K562 (cell line): ENCODE measurements around the gene TMEM117. TPM values are rescaled to one million over a fixed set of nuclear protein-coding genes. Genes with fewer than 3 reads are reported as not detected.
A peak's percentile ranks its signal among the peaks of the same experiment; 100 is the strongest.

ENCODE experiments used
- ATAC-seq: fragments of 200-7000 bp; cut with Tn5 transposase; 3 replicates; pipeline ENCODE4 v1.9.1; 2020; ENCODE audit warnings: moderate library complexity
- BruUV-seq: library from RNA; stranded (reverse); fragments of 400-500 nt; replicated peaks from 2 replicates; lab custom pipeline; 2021; lab: Mats Ljungman, UMichigan
- CTCF ChIA-PET: fragments of 300-600 bp; formaldehyde crosslinking; extraction: SDS; loops from one replicate; lab custom pipeline; 2021; ENCODE audit warnings: low intra/inter-chr PET ratio; lab: Yijun Ruan, JAX
- POLR2A ChIA-PET: fragments of 300-600, 350-650 bp; sonication (Branson Sonifier 250); formaldehyde crosslinking; extraction: SDS; loops from one replicate; lab custom pipeline; 2021; ENCODE audit warnings: antibody characterized with exemption, inconsistent platforms; lab: Yijun Ruan, JAX
- DNase-seq, 4 experiments: peaks; one replicate each; pipeline versions ENCODE4 v3.0.0 to v3.0.0-alpha.2; 2011 to 2018; ENCODE audit warnings: low spot score in 3 of 4, mixed read lengths in 3 of 4; ENCODE audit errors: extremely low read depth in 1 of 4
- FAIRE-seq: peaks from 2 replicates; lab custom pipeline; 2011; peaks lifted over from hg19 to GRCh38; lab: Jason Lieb, UNC
- H2AFZ ChIP-seq: 2 replicates; pipeline ENCODE4 v1.6.0; 2011; ENCODE audit warnings: low read depth, low read length, control low read depth, inconsistent platforms
- H3K27ac ChIP-seq: fragments of 200-600 bp; 3 replicates; pipeline ENCODE4 v1.8.0; 2011; ENCODE audit warnings: low read depth, mild to moderate bottlenecking, control low read depth, inconsistent platforms, low read length, moderate library complexity, mixed read lengths; ENCODE audit errors: extremely low read depth
- H3K27me3 ChIP-seq, 2 experiments: fragments of 300-600 bp in 1 of 2; 2 replicates in 1 of 2; 3 replicates in 1 of 2; pipeline versions ENCODE4 v1.6.0 to v1.8.0; 2011; ENCODE audit warnings: inconsistent platforms in 2 of 2, low read length in 2 of 2, mild to moderate bottlenecking in 1 of 2, mixed read lengths in 1 of 2, moderate library complexity in 1 of 2; ENCODE audit not compliant: control insufficient read depth in 2 of 2, insufficient read depth in 2 of 2
- H3K36me3 ChIP-seq: fragments of 300-600 bp; 3 replicates; pipeline ENCODE4 v1.8.0; 2011; ENCODE audit warnings: mild to moderate bottlenecking, low read length, inconsistent platforms; ENCODE audit not compliant: control insufficient read depth, insufficient read depth
- H3K4me1 ChIP-seq, 2 experiments: fragments of 200-600 bp in 1 of 2; replicated peaks in 1 of 2; 2 replicates in 1 of 2; 3 replicates in 1 of 2; pipeline versions ENCODE4 v1.5.1 to v1.8.0; 2011; ENCODE audit warnings: inconsistent platforms in 2 of 2, low read length in 2 of 2, mild to moderate bottlenecking in 1 of 2, mixed read lengths in 1 of 2, moderate library complexity in 1 of 2; ENCODE audit not compliant: control insufficient read depth in 2 of 2, insufficient read depth in 2 of 2
- H3K4me2 ChIP-seq: 2 replicates; pipeline ENCODE4 v1.6.1; 2011; ENCODE audit warnings: low read length, control low read depth, inconsistent platforms, mixed read lengths; ENCODE audit not compliant: insufficient read depth
- H3K4me3 ChIP-seq: fragments of 200-600 bp; sonication (generic), shearing (Covaris generic); 2 replicates; pipeline ENCODE4 v1.5.1; 2016; ENCODE audit warnings: control low read depth, inconsistent platforms
- H3K79me2 ChIP-seq: fragments of 200-600 bp; 3 replicates; pipeline ENCODE4 v1.8.0; 2011; ENCODE audit warnings: low read length, inconsistent platforms; ENCODE audit not compliant: control insufficient read depth, insufficient read depth
- H3K9ac ChIP-seq, 2 experiments: 2 replicates each; pipeline versions ENCODE4 v1.6.0 to v1.6.1; 2011; ENCODE audit warnings: low read depth in 2 of 2, low read length in 2 of 2, control low read depth in 1 of 2, inconsistent platforms in 1 of 2, mild to moderate bottlenecking in 1 of 2, mixed read lengths in 1 of 2; ENCODE audit not compliant: insufficient read depth in 1 of 2
- H3K9me1 ChIP-seq: one replicate; pipeline ENCODE4 v1.6.0; 2011; ENCODE audit warnings: inconsistent platforms, mild to moderate bottlenecking, low read length, moderate library complexity; ENCODE audit not compliant: control insufficient read depth, insufficient read depth
- H3K9me3 ChIP-seq: replicated peaks from 2 replicates; pipeline ENCODE4 v1.5.1; 2011; ENCODE audit warnings: low read depth, low read length, inconsistent platforms; ENCODE audit not compliant: control insufficient read depth, insufficient read depth
- H4K20me1 ChIP-seq: replicated peaks from 2 replicates; pipeline ENCODE4 v1.6.1; 2011; ENCODE audit warnings: low read length, inconsistent platforms, mixed read lengths; ENCODE audit not compliant: control insufficient read depth, insufficient read depth
- ARNT ChIP-seq, 2 experiments: fragments of 450-650 bp; IDR thresholded peaks; 2 replicates each; pipeline ENCODE4 v1.6.1; 2016; ENCODE audit warnings: mild to moderate bottlenecking in 1 of 2
- C11orf30 ChIP-seq: fragments of 450-650 bp; IDR thresholded peaks from 2 replicates; pipeline ENCODE4 v1.6.1; 2016; ENCODE audit warnings: low read depth, mild to moderate bottlenecking
- CEBPB ChIP-seq: fragments of 450-650 bp; IDR thresholded peaks from 2 replicates; pipeline ENCODE4 v1.6.1; 2016; ENCODE audit warnings: missing genetic modification characterization, missing compliant biosample characterization
- CEBPG ChIP-seq, 3 experiments: fragments of 200-800 bp in 1 of 3; sonication (Bioruptor generic) in 1 of 3; sonication (generic) in 1 of 3; formaldehyde crosslinking in 1 of 3; IDR thresholded peaks in 2 of 3; conservative IDR thresholded peaks in 1 of 3; 2 replicates each; pipeline versions ENCODE4 v1.6.1 to v1.8.0; 2016 to 2022; ENCODE audit warnings: missing compliant biosample characterization in 2 of 3, missing genetic modification characterization in 2 of 3, mild to moderate bottlenecking in 1 of 3, missing genetic modification reagents in 1 of 3
- DIDO1 ChIP-seq: fragments of 450-650 bp; IDR thresholded peaks from 2 replicates; pipeline ENCODE4 v1.6.1; 2016; ENCODE audit warnings: low read depth, missing biosample characterization, missing genetic modification characterization
- HDAC8 ChIP-seq: fragments of 450-650 bp; IDR thresholded peaks from 2 replicates; pipeline ENCODE4 v1.6.1; 2016; ENCODE audit warnings: mild to moderate bottlenecking, missing genetic modification characterization, moderate library complexity, missing compliant biosample characterization
- HSF4 ChIP-seq: fragments of 250-450 bp; sonication (Bioruptor Pico); IDR thresholded peaks from 2 replicates; pipeline ENCODE4 v2.1.2; 2022; ENCODE audit warnings: mild to moderate bottlenecking, moderate library complexity, borderline replicate concordance
- MAFG ChIP-seq: fragments of 450-650 bp; conservative IDR thresholded peaks from 2 replicates; pipeline ENCODE4 v1.6.1; 2016; ENCODE audit warnings: missing genetic modification characterization, missing compliant biosample characterization
- TFAM ChIP-seq: fragments of 250-450 bp; sonication (Bioruptor Pico); conservative IDR thresholded peaks from 2 replicates; pipeline ENCODE4 v1.5.0; 2021; ENCODE audit warnings: mild to moderate bottlenecking, moderate library complexity
- TSHZ1 ChIP-seq: fragments of 250-450 bp; sonication (Bioruptor Pico); IDR thresholded peaks from 2 replicates; pipeline ENCODE4 v1.4.0; 2020; ENCODE audit warnings: mild to moderate bottlenecking, moderate library complexity
- ZNF644 ChIP-seq: fragments of 200-800 bp; sonication (Bioruptor generic); IDR thresholded peaks from 2 replicates; pipeline ENCODE4 v1.6.1; 2016; ENCODE audit warnings: low read depth, missing genetic modification characterization, missing compliant biosample characterization
- WGBS: fragments of 100-300 bp; shearing (Covaris generic); methylation state at CpG from one replicate; pipeline ENCODE4 v1.1.6; 2016; ENCODE audit warnings: low coverage, mixed read lengths; ENCODE audit not compliant: insufficient coverage; ENCODE audit errors: missing lambda C conversion rate; 5-methylcytosine and 5-hydroxymethylcytosine counted together
- in situ Hi-C: fragments of 300-500 bp; cut with MboI; formaldehyde crosslinking; loops from 4 replicates; pipeline ENCODE4 v1.15.0; 2018; ENCODE audit warnings: inconsistent platforms, mixed read lengths
- intact Hi-C: fragments of 100-400 bp; cut with micrococcal nuclease; formaldehyde crosslinking; loops from 2 replicates; pipeline ENCODE4 v1.14.2; 2022
- polyA plus RNA-seq, 8 experiments: library from polyadenylated mRNA; depleted of rRNA in 4 of 8; stranded (reverse) in 5 of 8; unstranded in 3 of 8; fragments of >200 nt; fragmentation: Nextera tagmentation in 2 of 8; fragmentation: Illumina TruSeq in 1 of 8; extraction: Ambion mirVana in 2 of 8; extraction: Trizol in 1 of 8; gene quantifications; 2 replicates each; pipeline versions ENCODE4 v1.2.1 to v1.2.3, GENCODE V29; 2011 to 2014; ENCODE audit warnings: inconsistent platforms in 1 of 8, missing spikeins in 1 of 8
- total RNA-seq, 7 experiments: library from RNA; depleted of rRNA in 6 of 7; stranded (reverse); fragments of >200 nt in 6 of 7; fragmentation: Illumina TruSeq in 2 of 7; extraction: Trizol in 2 of 7; gene quantifications; 2 replicates each; pipeline versions ENCODE4 v1.2.1 to v1.2.3, GENCODE V29; 2011 to 2021; ENCODE audit warnings: low replicate concordance in 1 of 7
- TF ChIP-seq, protein P1 (sequence below): fragments of 200-800 bp; sonication (Bioruptor generic); IDR thresholded peaks from 2 replicates; pipeline ENCODE4 v1.6.1; 2017; ENCODE audit warnings: missing genetic modification characterization, missing compliant biosample characterization

The TMEM117 gene
- total and polyA plus RNA-seq, 9 of the 15 experiments (the other 6 are each of a cell fraction or from before 2014, with no cell fraction given): 0.31 to 2.8 (median 1.0) TPM

- TF ChIP-seq TSHZ1 (no peak), ARNT (IDR thresholded peaks at IDR 0.05) (no peak)
Observed at GRCh38 chr12:44118946-44119345, 283.1 kb downstream of the TMEM117 start (continued).

DNA sequence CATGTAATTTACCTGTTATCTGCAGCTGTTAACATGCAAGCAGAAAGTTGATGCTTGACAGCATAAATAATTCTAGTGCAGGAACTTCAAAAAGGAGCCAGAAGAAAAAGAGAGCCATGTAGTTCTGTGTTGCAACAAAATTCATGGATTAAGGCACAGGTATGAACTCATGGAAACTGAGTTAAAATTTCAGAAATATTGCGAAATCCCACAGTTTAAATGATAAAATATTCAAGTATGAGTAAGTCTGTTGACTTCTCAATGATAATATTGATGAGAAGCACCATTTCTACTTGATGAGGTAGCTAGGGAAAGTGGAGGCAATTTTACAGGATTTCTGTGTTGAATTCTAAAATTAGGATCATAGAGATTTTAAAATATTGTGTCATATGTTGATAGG, 290.9 kb downstream of the TMEM117 start:
- Histone ChIP-seq H3K79me2 (no peaks in the 10 kb centered on the region), H4K20me1 (no peaks in the 10 kb centered on the region), H2AFZ (no peak overlapping the region), H3K9ac (no peak overlapping the region), H3K27ac (no peak overlapping the region), H3K9me3 (no peaks in the 10 kb centered on the region), H3K27me3 (no peaks in the 10 kb centered on the region), H3K9me1 (no peaks in the 10 kb centered on the region), H3K4me3 (no peak overlapping the region), H3K4me1 (no peaks in the 10 kb centered on the region), H3K4me2 (no peak overlapping the region), H3K36me3 (no peaks in the 10 kb centered on the region)
- POLR2A ChIA-PET: no interaction called here
- FAIRE-seq (no peak), DNase-seq (no peak), ATAC-seq (no peak)
- intact Hi-C loops (no loop called here), in situ Hi-C loops (no loop called here)
- CTCF ChIA-PET: no interaction called here
- 0% methylated on average over 1 of the region's 1 CpG for WGBS
- no peak for TF ChIP-seq HDAC8
- no peak for TF ChIP-seq CEBPG (CRISPR knock-in tag; IDR thresholded peaks at IDR 0.05)
- peak in 1 of 2 experiments; percentile 59; a peak in 1 of 4 replicates for TF ChIP-seq CEBPG (tag; conservative IDR thresholded peaks at IDR 0.05 in 1 of 2, IDR thresholded peaks at IDR 0.05 in 1 of 2)
- no peak for TF ChIP-seq TFAM (CRISPR knock-in tag)
- TF ChIP-seq DIDO1: no peak
- no peak for TF ChIP-seq ZNF644
- TF ChIP-seq MAFG: no peak
- TF ChIP-seq HSF4 (CRISPR knock-in tag): no peak
- peak; percentile 53 for TF ChIP-seq CEBPB (tag)
- TF ChIP-seq, protein P1, sequence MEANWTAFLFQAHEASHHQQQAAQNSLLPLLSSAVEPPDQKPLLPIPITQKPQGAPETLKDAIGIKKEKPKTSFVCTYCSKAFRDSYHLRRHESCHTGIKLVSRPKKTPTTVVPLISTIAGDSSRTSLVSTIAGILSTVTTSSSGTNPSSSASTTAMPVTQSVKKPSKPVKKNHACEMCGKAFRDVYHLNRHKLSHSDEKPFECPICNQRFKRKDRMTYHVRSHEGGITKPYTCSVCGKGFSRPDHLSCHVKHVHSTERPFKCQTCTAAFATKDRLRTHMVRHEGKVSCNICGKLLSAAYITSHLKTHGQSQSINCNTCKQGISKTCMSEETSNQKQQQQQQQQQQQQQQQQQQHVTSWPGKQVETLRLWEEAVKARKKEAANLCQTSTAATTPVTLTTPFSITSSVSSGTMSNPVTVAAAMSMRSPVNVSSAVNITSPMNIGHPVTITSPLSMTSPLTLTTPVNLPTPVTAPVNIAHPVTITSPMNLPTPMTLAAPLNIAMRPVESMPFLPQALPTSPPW (CRISPR knock-in tag): no peak
- no peak for TF ChIP-seq C11orf30
- BruUV-seq: no TSS peak
